K562 (cell line): Measurements from ENCODE around the gene ASIP. TPM values are rescaled to one million over a fixed set of nuclear protein-coding genes. Genes with fewer than 3 reads are reported as not detected.

Experiments used
- ATAC-seq: fragments of 200-7000 bp; cut with Tn5 transposase; 3 replicates; pipeline ENCODE4 v1.9.1; 2020; ENCODE audit warnings: moderate library complexity
- BruUV-seq: library from RNA; stranded (reverse); fragments of 400-500 nt; replicated peaks from 2 replicates; lab custom pipeline; 2021; lab: Mats Ljungman, UMichigan
- CTCF ChIA-PET: fragments of 300-600 bp; formaldehyde crosslinking; extraction: SDS; loops from one replicate; lab custom pipeline; 2021; ENCODE audit warnings: low intra/inter-chr PET ratio; lab: Yijun Ruan, JAX
- POLR2A ChIA-PET: fragments of 300-600, 350-650 bp; sonication (Branson Sonifier 250); formaldehyde crosslinking; extraction: SDS; loops from one replicate; lab custom pipeline; 2021; ENCODE audit warnings: antibody characterized with exemption, inconsistent platforms; lab: Yijun Ruan, JAX
- DNase-seq, 4 experiments: peaks; one replicate each; pipeline versions ENCODE4 v3.0.0 to v3.0.0-alpha.2; 2011 to 2018; ENCODE audit warnings: low spot score in 3 of 4, mixed read lengths in 3 of 4; ENCODE audit errors: extremely low read depth in 1 of 4
- FAIRE-seq: peaks from 2 replicates; lab custom pipeline; 2011; peaks lifted over from hg19 to GRCh38; lab: Jason Lieb, UNC
- H2AFZ ChIP-seq: 2 replicates; pipeline ENCODE4 v1.6.0; 2011; ENCODE audit warnings: low read depth, low read length, control low read depth, inconsistent platforms
- H3K27ac ChIP-seq: fragments of 200-600 bp; 3 replicates; pipeline ENCODE4 v1.8.0; 2011; ENCODE audit warnings: low read depth, mild to moderate bottlenecking, control low read depth, inconsistent platforms, low read length, moderate library complexity, mixed read lengths; ENCODE audit errors: extremely low read depth
- H3K27me3 ChIP-seq, 2 experiments: fragments of 300-600 bp in 1 of 2; 2 replicates in 1 of 2; 3 replicates in 1 of 2; pipeline versions ENCODE4 v1.6.0 to v1.8.0; 2011; ENCODE audit warnings: inconsistent platforms in 2 of 2, low read length in 2 of 2, mild to moderate bottlenecking in 1 of 2, mixed read lengths in 1 of 2, moderate library complexity in 1 of 2; ENCODE audit not compliant: control insufficient read depth in 2 of 2, insufficient read depth in 2 of 2
- H3K36me3 ChIP-seq: fragments of 300-600 bp; 3 replicates; pipeline ENCODE4 v1.8.0; 2011; ENCODE audit warnings: mild to moderate bottlenecking, low read length, inconsistent platforms; ENCODE audit not compliant: control insufficient read depth, insufficient read depth
- H3K4me1 ChIP-seq, 2 experiments: fragments of 200-600 bp in 1 of 2; replicated peaks in 1 of 2; 2 replicates in 1 of 2; 3 replicates in 1 of 2; pipeline versions ENCODE4 v1.5.1 to v1.8.0; 2011; ENCODE audit warnings: inconsistent platforms in 2 of 2, low read length in 2 of 2, mild to moderate bottlenecking in 1 of 2, mixed read lengths in 1 of 2, moderate library complexity in 1 of 2; ENCODE audit not compliant: control insufficient read depth in 2 of 2, insufficient read depth in 2 of 2
- H3K4me2 ChIP-seq: 2 replicates; pipeline ENCODE4 v1.6.1; 2011; ENCODE audit warnings: low read length, control low read depth, inconsistent platforms, mixed read lengths; ENCODE audit not compliant: insufficient read depth
- H3K4me3 ChIP-seq: fragments of 200-600 bp; sonication (generic), shearing (Covaris generic); 2 replicates; pipeline ENCODE4 v1.5.1; 2016; ENCODE audit warnings: control low read depth, inconsistent platforms
- H3K79me2 ChIP-seq: fragments of 200-600 bp; 3 replicates; pipeline ENCODE4 v1.8.0; 2011; ENCODE audit warnings: low read length, inconsistent platforms; ENCODE audit not compliant: control insufficient read depth, insufficient read depth
- H3K9ac ChIP-seq, 2 experiments: 2 replicates each; pipeline versions ENCODE4 v1.6.0 to v1.6.1; 2011; ENCODE audit warnings: low read depth in 2 of 2, low read length in 2 of 2, control low read depth in 1 of 2, inconsistent platforms in 1 of 2, mild to moderate bottlenecking in 1 of 2, mixed read lengths in 1 of 2; ENCODE audit not compliant: insufficient read depth in 1 of 2
- H3K9me1 ChIP-seq: one replicate; pipeline ENCODE4 v1.6.0; 2011; ENCODE audit warnings: inconsistent platforms, mild to moderate bottlenecking, low read length, moderate library complexity; ENCODE audit not compliant: control insufficient read depth, insufficient read depth
- H3K9me3 ChIP-seq: replicated peaks from 2 replicates; pipeline ENCODE4 v1.5.1; 2011; ENCODE audit warnings: low read depth, low read length, inconsistent platforms; ENCODE audit not compliant: control insufficient read depth, insufficient read depth
- H4K20me1 ChIP-seq: replicated peaks from 2 replicates; pipeline ENCODE4 v1.6.1; 2011; ENCODE audit warnings: low read length, inconsistent platforms, mixed read lengths; ENCODE audit not compliant: control insufficient read depth, insufficient read depth
- ATF7 ChIP-seq: fragments of 450-650 bp; IDR thresholded peaks from 2 replicates; pipeline ENCODE4 v1.7.1; 2014; ENCODE audit warnings: mild to moderate bottlenecking, moderate library complexity
- CEBPG ChIP-seq, 3 experiments: fragments of 200-800 bp in 1 of 3; sonication (Bioruptor generic) in 1 of 3; sonication (generic) in 1 of 3; formaldehyde crosslinking in 1 of 3; IDR thresholded peaks in 2 of 3; conservative IDR thresholded peaks in 1 of 3; 2 replicates each; pipeline versions ENCODE4 v1.6.1 to v1.8.0; 2016 to 2022; ENCODE audit warnings: missing compliant biosample characterization in 2 of 3, missing genetic modification characterization in 2 of 3, mild to moderate bottlenecking in 1 of 3, missing genetic modification reagents in 1 of 3
- FOXP1 ChIP-seq: sonication (generic); formaldehyde crosslinking; IDR thresholded peaks from 2 replicates; pipeline ENCODE4 v1.8.0; 2022; ENCODE audit warnings: mild to moderate bottlenecking, missing genetic modification reagents
- L3MBTL2 ChIP-seq: fragments of 450-650 bp; IDR thresholded peaks from 2 replicates; pipeline ENCODE4 v1.6.1; 2016; ENCODE audit warnings: mild to moderate bottlenecking, moderate library complexity
- POLR2A ChIP-seq: fragments of 450-650 bp; conservative IDR thresholded peaks from 2 replicates; pipeline ENCODE4 v1.6.1; 2016
- RCOR1 ChIP-seq, 2 experiments: IDR thresholded peaks; 2 replicates each; pipeline ENCODE4 v1.6.1; 2012; ENCODE audit warnings: low read depth in 2 of 2, low read length in 2 of 2, borderline replicate concordance in 1 of 2, improper control_type of control experiment in 1 of 2
- RFX5 ChIP-seq: IDR thresholded peaks from 2 replicates; pipeline ENCODE4 v1.6.1; 2011; ENCODE audit warnings: low read depth, mild to moderate bottlenecking, improper control_type of control experiment, low read length
- SAFB2 ChIP-seq: fragments of 200-400 bp; formaldehyde crosslinking; IDR thresholded peaks from 2 replicates; pipeline ENCODE4 v1.6.1; 2018; ENCODE audit warnings: borderline replicate concordance, low read length, low read depth, moderate library complexity; ENCODE audit not compliant: severe bottlenecking
- YY1 ChIP-seq, 3 experiments: IDR thresholded peaks; 2 replicates each; pipeline ENCODE4 v1.6.1; 2011; ENCODE audit warnings: low read length in 2 of 3, mild to moderate bottlenecking in 2 of 3, moderate library complexity in 2 of 3, borderline replicate concordance in 1 of 3, control low read depth in 1 of 3, low read depth in 1 of 3; ENCODE audit not compliant: insufficient read depth in 3 of 3, insufficient replicate concordance in 2 of 3, control insufficient read depth in 1 of 3, insufficient read length in 1 of 3; ENCODE audit errors: extremely low read depth in 1 of 3
- ZFP36 ChIP-seq: fragments of 150-350 bp; IDR thresholded peaks from 2 replicates; pipeline ENCODE4 v1.6.1; 2018; ENCODE audit warnings: low read length, low read depth; ENCODE audit not compliant: partially characterized antibody
- ZKSCAN1 ChIP-seq: fragments of 150-350 bp; IDR thresholded peaks from 2 replicates; pipeline ENCODE4 v1.6.1; 2016; ENCODE audit warnings: low read depth, low read length
- ZNF174 ChIP-seq: fragments of 250-450 bp; sonication (Bioruptor Pico); IDR thresholded peaks from 2 replicates; pipeline ENCODE4 v1.4.0; 2020; ENCODE audit warnings: mild to moderate bottlenecking
- WGBS: fragments of 100-300 bp; shearing (Covaris generic); methylation state at CpG from one replicate; pipeline ENCODE4 v1.1.6; 2016; ENCODE audit warnings: low coverage, mixed read lengths; ENCODE audit not compliant: insufficient coverage; ENCODE audit errors: missing lambda C conversion rate; 5-methylcytosine and 5-hydroxymethylcytosine counted together
- in situ Hi-C: fragments of 300-500 bp; cut with MboI; formaldehyde crosslinking; loops from 4 replicates; pipeline ENCODE4 v1.15.0; 2018; ENCODE audit warnings: inconsistent platforms, mixed read lengths
- intact Hi-C: fragments of 100-400 bp; cut with micrococcal nuclease; formaldehyde crosslinking; loops from 2 replicates; pipeline ENCODE4 v1.14.2; 2022
- polyA plus RNA-seq, 8 experiments: library from polyadenylated mRNA; depleted of rRNA in 4 of 8; stranded (reverse) in 5 of 8; unstranded in 3 of 8; fragments of >200 nt; fragmentation: Nextera tagmentation in 2 of 8; fragmentation: Illumina TruSeq in 1 of 8; extraction: Ambion mirVana in 2 of 8; extraction: Trizol in 1 of 8; gene quantifications; 2 replicates each; pipeline versions ENCODE4 v1.2.1 to v1.2.3, GENCODE V29; 2011 to 2014; ENCODE audit warnings: inconsistent platforms in 1 of 8, missing spikeins in 1 of 8
- total RNA-seq, 7 experiments: library from RNA; depleted of rRNA in 6 of 7; stranded (reverse); fragments of >200 nt in 6 of 7; fragmentation: Illumina TruSeq in 2 of 7; extraction: Trizol in 2 of 7; gene quantifications; 2 replicates each; pipeline versions ENCODE4 v1.2.1 to v1.2.3, GENCODE V29; 2011 to 2021; ENCODE audit warnings: low replicate concordance in 1 of 7
- TF ChIP-seq, protein P1 (sequence below), 2 experiments: fragments of 450-650 bp in 1 of 2; sonication (generic) in 1 of 2; formaldehyde crosslinking in 1 of 2; IDR thresholded peaks in 1 of 2; conservative IDR thresholded peaks in 1 of 2; 2 replicates each; pipeline versions ENCODE4 v1.6.1 to v1.8.1; 2016 to 2023; ENCODE audit warnings: mild to moderate bottlenecking in 2 of 2, moderate library complexity in 2 of 2, inconsistent platforms in 1 of 2, missing genetic modification reagents in 1 of 2
- TF ChIP-seq, protein P2 (sequence below): fragments of 250-450 bp; sonication (Bioruptor Pico); IDR thresholded peaks from 2 replicates; pipeline ENCODE4 v1.4.0; 2020; ENCODE audit warnings: mild to moderate bottlenecking, moderate library complexity

ASIP gene
- total and polyA plus RNA-seq, 9 of the 15 experiments (the other 6 are each of a cell fraction or from before 2014, with no cell fraction given): not detected

DNA sequence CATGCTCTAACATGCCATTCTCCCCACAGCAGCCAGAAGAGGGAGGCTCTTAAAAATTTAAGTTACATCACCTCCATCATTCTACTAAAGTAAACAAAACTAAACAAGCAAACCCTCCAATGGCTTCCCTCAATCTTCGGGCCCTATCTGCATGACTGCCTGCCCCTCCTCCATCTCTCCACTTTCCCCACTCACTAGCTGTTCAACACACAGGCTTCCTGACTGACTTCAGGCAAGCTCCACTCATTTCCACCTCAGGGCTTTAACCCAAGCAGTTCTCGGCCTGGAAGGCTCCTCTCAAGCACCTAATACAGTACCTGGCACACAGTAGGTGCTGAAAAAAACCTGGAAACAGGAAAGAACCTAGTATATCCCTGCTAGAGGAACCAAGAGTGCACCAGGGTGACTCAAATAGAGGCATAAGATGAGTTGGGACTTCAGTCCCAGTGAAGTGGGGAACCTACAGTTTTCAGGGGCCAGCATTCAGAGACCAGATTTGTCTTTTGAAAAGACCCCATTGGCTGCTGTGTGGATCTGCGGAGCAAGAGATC is 59.1 kb downstream of the ASIP start:
- Histone ChIP-seq H3K27ac (peak overlapping the region; percentile 37; the same call in 2 of the 3 replicates), H3K9ac (peak overlapping the region; percentile 1 to 85; a peak in 2 of 4 replicates), H3K4me1 (peaks cover 22 to 35% of the 10 kb centered on the region in 2 experiments), H4K20me1 (peaks cover 6% of the 10 kb centered on the region; the same call in 1 of the 2 replicates), H3K36me3 (peaks cover 51% of the 10 kb centered on the region; the same call in 2 of the 3 replicates), H2AFZ (no peak overlapping the region), H3K4me2 (peak overlapping the region; percentile 63), H3K79me2 (peaks cover 75% of the 10 kb centered on the region), H3K4me3 (no peak overlapping the region; the same call in 1 of the 2 replicates), H3K9me1 (peaks cover under 1% of the 10 kb centered on the region), H3K9me3 (no peaks in the 10 kb centered on the region), H3K27me3 (no peaks in the 10 kb centered on the region)
- ChIA-PET CTCF (no interaction called here), POLR2A (interaction anchor here (0.7 to 1.2 kb wide), 3 partner anchors 203 to 223 kb away, joined by 3 read pairs; no protein-coding TSS in a partner anchor)
- intact Hi-C loops (no loop called here), in situ Hi-C loops (loop anchor here (5.0 kb wide), 1 partner anchor 217 kb away; the partner anchor contains the start of gene DYNLRB1)
- WGBS: 65% methylated on average over 3 of the region's 3 CpGs
- DNase-seq: peak in 1 of 4 experiments; percentile 37
- FAIRE-seq: peak; percentile 70
- BruUV-seq: no TSS peak
- ATAC-seq: no peak
- no peak for TF ChIP-seq SAFB2
- TF ChIP-seq ZKSCAN1: peak; percentile 83
- TF ChIP-seq POLR2A: no peak
- TF ChIP-seq, protein P1, sequence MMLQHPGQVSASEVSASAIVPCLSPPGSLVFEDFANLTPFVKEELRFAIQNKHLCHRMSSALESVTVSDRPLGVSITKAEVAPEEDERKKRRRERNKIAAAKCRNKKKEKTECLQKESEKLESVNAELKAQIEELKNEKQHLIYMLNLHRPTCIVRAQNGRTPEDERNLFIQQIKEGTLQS (IDR thresholded peaks at IDR 0.05): peak; percentile 48
- TF ChIP-seq, protein P1 (CRISPR knock-in tag; conservative IDR thresholded peaks at IDR 0.05): no peak
- no peak for TF ChIP-seq L3MBTL2
- TF ChIP-seq RCOR1 (IDR thresholded peaks at IDR 0.05; ENCODE audit: borderline replicate concordance in 1 of 2, low read depth in 2 of 2, low read length in 2 of 2): peak in 1 of 2 experiments; percentile 9; a peak in 1 of 4 replicates
- no peak for TF ChIP-seq YY1 (IDR thresholded peaks at IDR 0.05; ENCODE audit: borderline replicate concordance in 1 of 3, control insufficient read depth in 1 of 3, extremely low read depth in 1 of 3, insufficient read depth in 3 of 3, insufficient read length in 1 of 3, insufficient replicate concordance in 2 of 3, low read depth in 1 of 3, low read length in 2 of 3)
- TF ChIP-seq ZFP36: no peak
- TF ChIP-seq, protein P2, sequence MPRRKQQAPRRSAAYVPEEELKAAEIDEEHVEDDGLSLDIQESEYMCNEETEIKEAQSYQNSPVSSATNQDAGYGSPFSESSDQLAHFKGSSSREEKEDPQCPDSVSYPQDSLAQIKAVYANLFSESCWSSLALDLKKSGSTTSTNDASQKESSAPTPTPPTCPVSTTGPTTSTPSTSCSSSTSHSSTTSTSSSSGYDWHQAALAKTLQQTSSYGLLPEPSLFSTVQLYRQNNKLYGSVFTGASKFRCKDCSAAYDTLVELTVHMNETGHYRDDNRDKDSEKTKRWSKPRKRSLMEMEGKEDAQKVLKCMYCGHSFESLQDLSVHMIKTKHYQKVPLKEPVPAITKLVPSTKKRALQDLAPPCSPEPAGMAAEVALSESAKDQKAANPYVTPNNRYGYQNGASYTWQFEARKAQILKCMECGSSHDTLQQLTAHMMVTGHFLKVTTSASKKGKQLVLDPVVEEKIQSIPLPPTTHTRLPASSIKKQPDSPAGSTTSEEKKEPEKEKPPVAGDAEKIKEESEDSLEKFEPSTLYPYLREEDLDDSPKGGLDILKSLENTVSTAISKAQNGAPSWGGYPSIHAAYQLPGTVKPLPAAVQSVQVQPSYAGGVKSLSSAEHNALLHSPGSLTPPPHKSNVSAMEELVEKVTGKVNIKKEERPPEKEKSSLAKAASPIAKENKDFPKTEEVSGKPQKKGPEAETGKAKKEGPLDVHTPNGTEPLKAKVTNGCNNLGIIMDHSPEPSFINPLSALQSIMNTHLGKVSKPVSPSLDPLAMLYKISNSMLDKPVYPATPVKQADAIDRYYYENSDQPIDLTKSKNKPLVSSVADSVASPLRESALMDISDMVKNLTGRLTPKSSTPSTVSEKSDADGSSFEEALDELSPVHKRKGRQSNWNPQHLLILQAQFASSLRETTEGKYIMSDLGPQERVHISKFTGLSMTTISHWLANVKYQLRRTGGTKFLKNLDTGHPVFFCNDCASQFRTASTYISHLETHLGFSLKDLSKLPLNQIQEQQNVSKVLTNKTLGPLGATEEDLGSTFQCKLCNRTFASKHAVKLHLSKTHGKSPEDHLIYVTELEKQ: no peak
- TF ChIP-seq ZNF174 (CRISPR knock-in tag): no peak
- TF ChIP-seq RFX5: no peak
- TF ChIP-seq CEBPG (CRISPR knock-in tag; IDR thresholded peaks at IDR 0.05): no peak
- peak in 1 of 2 experiments; percentile 31; a peak in 1 of 4 replicates for TF ChIP-seq CEBPG (tag; conservative IDR thresholded peaks at IDR 0.05 in 1 of 2, IDR thresholded peaks at IDR 0.05 in 1 of 2)
- TF ChIP-seq ATF7: 0 out of 2 replicates have a peak, but pooled peaks have one; percentile 13
- TF ChIP-seq FOXP1 (CRISPR knock-in tag): no peak
